Natural killer cell (primary cell): Measurements from ENCODE around the gene GRAMD4. TPM values are rescaled to one million over a fixed set of nuclear protein-coding genes. Genes with fewer than 3 reads are reported as not detected.
A peak's percentile ranks its signal among the peaks of the same experiment; 100 is the strongest.

Source experiments
- ATAC-seq, 3 donors: fragments of 150-1000 bp in 2 of 3; fragments of 200-7000 bp in 1 of 3; cut with Tn5 transposase; 1 replicate in 1 of 3; 2 replicates in 2 of 3; pipeline ENCODE4 v1.10.0; 2021; ENCODE audit warnings: mild to moderate bottlenecking in 2 of 3, moderate library complexity in 2 of 3
- DNase-seq, 2 donors: peaks; one replicate each; pipeline versions ENCODE4 v3.0.0 to v3.0.0-alpha.2; 2013 to 2021; ENCODE audit warnings: mixed read lengths in 1 of 2
- H3K27ac ChIP-seq: one replicate; pipeline ENCODE4 v1.5.1; 2013; ENCODE audit warnings: mild to moderate bottlenecking, low read length
- H3K27me3 ChIP-seq: one replicate; pipeline ENCODE4 v1.6.1; 2013; ENCODE audit warnings: low read length; ENCODE audit not compliant: control insufficient read depth, insufficient read depth
- H3K36me3 ChIP-seq: one replicate; pipeline ENCODE4 v1.6.1; 2013; ENCODE audit warnings: low read length; ENCODE audit not compliant: control insufficient read depth, insufficient read depth
- H3K4me1 ChIP-seq: one replicate; pipeline ENCODE4 v1.6.1; 2013; ENCODE audit warnings: low read length; ENCODE audit not compliant: control insufficient read depth, insufficient read depth
- H3K4me3 ChIP-seq: one replicate; pipeline ENCODE4 v1.5.1; 2013; ENCODE audit warnings: low read length
- H3K9me3 ChIP-seq: one replicate; pipeline ENCODE4 v1.6.1; 2013; ENCODE audit warnings: low read length; ENCODE audit not compliant: control insufficient read depth, insufficient read depth
- H3K27ac Mint-ChIP-seq, 2 donors: one replicate each; pipeline ENCODE4 v1.8.0; 2022; ENCODE audit warnings: mild to moderate bottlenecking in 2 of 2, mixed read lengths in 2 of 2, moderate library complexity in 1 of 2
- H3K27me3 Mint-ChIP-seq, 2 donors: one replicate each; pipeline ENCODE4 v1.8.0; 2022; ENCODE audit warnings: low read depth in 2 of 2, mixed read lengths in 2 of 2
- H3K36me3 Mint-ChIP-seq: one replicate; pipeline ENCODE4 v1.8.0; 2022; ENCODE audit warnings: mixed read lengths
- H3K4me1 Mint-ChIP-seq, 2 donors: one replicate each; pipeline ENCODE4 v1.8.0; 2022; ENCODE audit warnings: mixed read lengths in 2 of 2
- H3K4me3 Mint-ChIP-seq: one replicate; pipeline ENCODE4 v1.8.0; 2022; ENCODE audit warnings: mild to moderate bottlenecking, moderate library complexity, mixed read lengths
- H3K9me3 Mint-ChIP-seq, 2 donors: one replicate each; pipeline ENCODE4 v1.8.0; 2022; ENCODE audit warnings: mixed read lengths in 2 of 2
- WGBS: methylation state at CpG from one replicate; pipeline ENCODE4 v1.1.7; 2013; ENCODE audit warnings: missing lambda C conversion rate; ENCODE audit not compliant: insufficient coverage; 5-methylcytosine and 5-hydroxymethylcytosine counted together
- intact Hi-C: fragments of 100-400 bp; cut with micrococcal nuclease; formaldehyde crosslinking; loops from one replicate; pipeline ENCODE4 v1.14.2; 2022
- total RNA-seq, 4 donors: library from RNA; stranded (reverse); fragments of 120-200 nt in 1 of 4; gene quantifications; one replicate each; pipeline versions ENCODE4 v1.2.3 to v1.2.4, GENCODE V29; 2013 to 2022
- TF ChIP-seq, protein P1 (sequence below): fragments of 200-600 bp; IDR thresholded peaks from one replicate; pipeline ENCODE4 v1.8.0; 2022; ENCODE audit warnings: antibody characterized with exemption

GRAMD4 gene
- total RNA-seq, 3 donors from 2014 or later (not counting 1 experiment from before 2014, with no cell fraction given): 30.0 to 78.5 (median 41.6) TPM

DNA sequence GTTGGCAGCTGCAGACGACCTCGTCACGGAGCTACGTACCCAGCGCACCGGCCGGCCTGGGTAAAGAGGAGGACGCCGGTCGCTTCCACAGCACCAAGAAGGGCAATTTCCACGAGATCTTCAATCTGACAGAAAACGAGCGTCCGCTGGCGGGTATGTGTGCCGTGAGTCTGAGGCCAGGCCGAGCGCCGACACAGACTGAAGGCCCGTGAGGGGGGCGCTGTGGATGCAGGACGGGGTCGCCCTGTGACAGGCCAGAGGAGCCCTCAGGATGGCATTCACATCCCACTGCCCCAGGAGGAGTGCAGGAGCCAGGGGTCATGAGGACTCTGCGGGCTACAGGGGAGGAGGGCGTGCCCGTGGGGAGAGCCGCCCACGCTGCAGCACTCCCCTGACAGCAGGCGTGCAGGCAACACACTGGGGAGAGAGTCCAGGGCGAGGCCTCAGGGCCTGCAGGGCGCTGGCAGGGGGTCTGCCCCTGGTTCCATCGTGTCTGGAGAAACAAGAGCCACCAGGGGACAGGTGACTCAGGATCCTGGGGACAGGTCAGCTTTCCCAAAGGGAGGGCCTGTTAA, 53.6 kb downstream of the GRAMD4 start:
- no peaks in the 10 kb centered on the region for H3K9me3 ChIP-seq
- peak in 1 of 2 donors; percentile 41 for DNase-seq
- 74% methylated on average over 32 of the region's 32 CpGs for WGBS
- peak overlapping the region; percentile 55 for H3K27ac ChIP-seq
- H3K27me3 ChIP-seq: no peaks in the 10 kb centered on the region
- H3K27ac Mint-ChIP-seq: peak overlapping the region; percentile 68 to 75
- no peaks in the 10 kb centered on the region for H3K36me3 Mint-ChIP-seq
- H3K27me3 Mint-ChIP-seq: no peaks in the 10 kb centered on the region
- no peak overlapping the region for H3K4me3 ChIP-seq
- TF ChIP-seq, protein P1, sequence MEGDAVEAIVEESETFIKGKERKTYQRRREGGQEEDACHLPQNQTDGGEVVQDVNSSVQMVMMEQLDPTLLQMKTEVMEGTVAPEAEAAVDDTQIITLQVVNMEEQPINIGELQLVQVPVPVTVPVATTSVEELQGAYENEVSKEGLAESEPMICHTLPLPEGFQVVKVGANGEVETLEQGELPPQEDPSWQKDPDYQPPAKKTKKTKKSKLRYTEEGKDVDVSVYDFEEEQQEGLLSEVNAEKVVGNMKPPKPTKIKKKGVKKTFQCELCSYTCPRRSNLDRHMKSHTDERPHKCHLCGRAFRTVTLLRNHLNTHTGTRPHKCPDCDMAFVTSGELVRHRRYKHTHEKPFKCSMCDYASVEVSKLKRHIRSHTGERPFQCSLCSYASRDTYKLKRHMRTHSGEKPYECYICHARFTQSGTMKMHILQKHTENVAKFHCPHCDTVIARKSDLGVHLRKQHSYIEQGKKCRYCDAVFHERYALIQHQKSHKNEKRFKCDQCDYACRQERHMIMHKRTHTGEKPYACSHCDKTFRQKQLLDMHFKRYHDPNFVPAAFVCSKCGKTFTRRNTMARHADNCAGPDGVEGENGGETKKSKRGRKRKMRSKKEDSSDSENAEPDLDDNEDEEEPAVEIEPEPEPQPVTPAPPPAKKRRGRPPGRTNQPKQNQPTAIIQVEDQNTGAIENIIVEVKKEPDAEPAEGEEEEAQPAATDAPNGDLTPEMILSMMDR: no peak
- H3K4me3 Mint-ChIP-seq: peak overlapping the region; percentile 49
- H3K9me3 Mint-ChIP-seq: no peaks in the 10 kb centered on the region
- H3K4me1 Mint-ChIP-seq: peaks cover 4 to 13% of the 10 kb centered on the region in 2 donors
- peaks cover 23% of the 10 kb centered on the region for H3K36me3 ChIP-seq
- ATAC-seq: peak in 2 of 3 donors; percentile 12 to 17
- intact Hi-C loops: no loop called here
- peaks cover 29% of the 10 kb centered on the region for H3K4me1 ChIP-seq

DNA sequence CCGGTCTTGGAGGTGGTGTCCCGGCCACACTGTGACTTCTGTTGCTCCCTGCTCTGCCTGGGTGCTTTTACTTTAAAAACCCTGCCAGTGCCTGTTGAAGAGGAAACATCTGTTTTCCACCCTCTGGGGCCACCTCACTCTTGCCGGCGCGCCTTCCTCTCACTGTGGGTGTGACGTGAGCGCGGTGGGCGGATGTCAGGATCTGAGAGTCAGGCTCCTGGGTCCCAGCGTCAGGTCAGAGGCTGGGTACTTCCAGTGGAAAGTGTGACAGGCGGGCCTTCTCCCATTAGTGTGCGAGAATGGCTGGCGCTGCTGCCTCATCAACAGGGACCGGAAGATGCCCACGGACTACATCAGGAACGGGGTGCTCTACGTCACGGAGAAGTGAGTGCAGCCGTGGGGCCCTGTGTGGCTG, 54.2 kb downstream of the GRAMD4 start:
- intact Hi-C loops: no loop called here
- Histone ChIP-seq H3K4me1 (peaks cover 29% of the 10 kb centered on the region), H3K27me3 (no peaks in the 10 kb centered on the region), H3K4me3 (peak overlapping the region; percentile 11), H3K27ac (peak overlapping the region; percentile 55), H3K36me3 (peaks cover 21% of the 10 kb centered on the region), H3K9me3 (no peaks in the 10 kb centered on the region)
- Mint-ChIP-seq H3K9me3 (no peaks in the 10 kb centered on the region), H3K27ac (peak overlapping the region; percentile 68 to 75), H3K27me3 (no peaks in the 10 kb centered on the region), H3K4me1 (peaks cover 4 to 13% of the 10 kb centered on the region in 2 donors), H3K36me3 (no peaks in the 10 kb centered on the region), H3K4me3 (peak overlapping the region; percentile 82)
- peak; percentile 60 to 83 (median 82) for ATAC-seq
- DNase-seq: peak; percentile 45 to 90
- TF ChIP-seq, protein P1: no peak
- 30% methylated on average over 19 of the region's 19 CpGs for WGBS

DNA sequence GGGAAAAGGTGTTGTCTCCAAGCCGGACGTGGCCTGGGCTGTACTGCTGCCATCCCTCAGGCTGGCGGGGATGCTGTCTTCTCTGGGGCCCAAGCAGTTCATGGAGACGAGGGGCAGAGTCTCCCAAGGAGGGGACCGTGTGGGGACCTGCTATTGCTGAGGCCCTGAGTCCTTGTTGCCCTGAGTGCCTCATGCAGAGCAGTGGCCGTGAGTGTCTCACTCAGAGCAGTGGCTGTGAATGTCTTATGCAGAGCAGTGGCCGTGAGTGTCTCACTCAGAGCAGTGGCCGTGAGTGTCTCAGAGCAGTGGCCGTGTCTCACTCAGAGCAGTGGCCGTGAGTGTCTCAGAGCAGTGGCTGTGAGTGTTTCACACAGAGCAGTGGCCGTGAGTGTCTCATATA, 54.7 kb downstream of the GRAMD4 start:
- peaks cover 29% of the 10 kb centered on the region for H3K4me1 ChIP-seq
- no peaks in the 10 kb centered on the region for H3K27me3 Mint-ChIP-seq
- DNase-seq (no peak), ATAC-seq (no peak)
- no peaks in the 10 kb centered on the region for H3K36me3 Mint-ChIP-seq
- no peaks in the 10 kb centered on the region for H3K27me3 ChIP-seq
- intact Hi-C loops: no loop called here
- no peak overlapping the region for H3K4me3 ChIP-seq
- no peaks in the 10 kb centered on the region for H3K9me3 ChIP-seq
- H3K27ac Mint-ChIP-seq: peak overlapping the region; percentile 68 to 75
- H3K27ac ChIP-seq: peak overlapping the region; percentile 2
- no peaks in the 10 kb centered on the region for H3K9me3 Mint-ChIP-seq
- TF ChIP-seq, protein P1: no peak
- WGBS: 62% methylated on average over 11 of the region's 11 CpGs
- peaks cover 4 to 13% of the 10 kb centered on the region in 2 donors for H3K4me1 Mint-ChIP-seq
- H3K36me3 ChIP-seq: peaks cover 21% of the 10 kb centered on the region
- no peak overlapping the region for H3K4me3 Mint-ChIP-seq

DNA sequence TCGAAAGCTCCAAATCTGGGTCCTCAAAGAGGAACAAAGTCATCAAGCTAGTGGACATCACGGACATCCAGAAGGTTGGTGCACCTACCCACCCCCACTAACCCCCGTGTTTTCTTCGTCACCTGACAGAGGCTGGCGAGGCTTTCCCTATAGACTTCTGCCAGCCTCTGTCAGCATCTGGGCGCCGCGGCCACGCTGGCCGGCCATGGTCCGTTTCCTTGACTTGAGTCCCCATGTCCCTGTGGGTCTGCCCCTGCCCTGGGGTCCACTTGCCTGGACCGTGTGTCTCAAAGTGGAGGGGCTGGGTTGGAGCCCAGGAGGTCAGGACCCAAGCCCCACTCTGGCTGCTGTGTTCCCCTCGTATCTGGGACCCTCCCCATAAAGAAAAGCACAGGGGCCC, 55.3 kb downstream of the GRAMD4 start:
- no peaks in the 10 kb centered on the region for H3K27me3 ChIP-seq
- H3K27ac ChIP-seq: no peak overlapping the region
- Mint-ChIP-seq H3K27me3 (no peaks in the 10 kb centered on the region), H3K27ac (no peak overlapping the region), H3K9me3 (no peaks in the 10 kb centered on the region), H3K4me3 (no peak overlapping the region), H3K36me3 (no peaks in the 10 kb centered on the region), H3K4me1 (peaks cover 4 to 13% of the 10 kb centered on the region in 2 donors)
- intact Hi-C loops: no loop called here
- peaks cover 29% of the 10 kb centered on the region for H3K4me1 ChIP-seq
- 93% methylated on average over 13 of the region's 13 CpGs for WGBS
- H3K36me3 ChIP-seq: peaks cover 17% of the 10 kb centered on the region
- TF ChIP-seq, protein P1: no peak
- DNase-seq: no peak
- ATAC-seq: no peak
- no peak overlapping the region for H3K4me3 ChIP-seq
- H3K9me3 ChIP-seq: no peaks in the 10 kb centered on the region
